ENCODE data around the gene KLHL4.
"Not testable (repeated sequence)": the region's sequence is repeated elsewhere in the genome, so short reads cannot be mapped to it uniquely, and the experiment has no call there.

KLHL4 gene

DNA sequence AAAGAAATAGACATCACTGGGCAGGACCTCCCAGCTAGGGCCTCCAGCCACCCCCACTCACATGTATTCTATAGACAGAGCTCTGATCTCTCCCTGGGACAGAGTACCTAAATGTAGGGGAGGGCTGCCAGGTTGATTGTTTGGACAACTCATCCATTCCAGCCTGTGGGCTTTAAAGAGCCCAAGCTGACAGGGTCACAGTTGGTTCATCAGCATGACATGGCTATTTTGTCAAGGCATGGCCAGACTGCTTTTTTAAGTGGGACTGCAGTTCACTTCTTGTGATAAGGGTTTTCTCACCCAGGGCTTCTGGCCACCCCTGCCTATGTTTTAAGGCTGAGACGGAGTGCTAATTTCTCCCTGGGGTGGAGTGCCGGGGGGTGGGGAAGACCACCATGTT lies 63.3 kb downstream of the KLHL4 start:
- Mint-ChIP-seq H3K27me3 (ENCODE audit: low read depth) (no peaks in the 10 kb centered on the region), H3K9me3 (peaks cover 5% of the 10 kb centered on the region), H3K4me3 (no peak overlapping the region), H3K36me3 (ENCODE audit: low read depth) (no peaks in the 10 kb centered on the region), H3K4me1 (ENCODE audit: low read depth) (no peaks in the 10 kb centered on the region), H3K27ac (no peak overlapping the region)
- no peak for DNase-seq (ENCODE audit: low spot score)

DNA sequence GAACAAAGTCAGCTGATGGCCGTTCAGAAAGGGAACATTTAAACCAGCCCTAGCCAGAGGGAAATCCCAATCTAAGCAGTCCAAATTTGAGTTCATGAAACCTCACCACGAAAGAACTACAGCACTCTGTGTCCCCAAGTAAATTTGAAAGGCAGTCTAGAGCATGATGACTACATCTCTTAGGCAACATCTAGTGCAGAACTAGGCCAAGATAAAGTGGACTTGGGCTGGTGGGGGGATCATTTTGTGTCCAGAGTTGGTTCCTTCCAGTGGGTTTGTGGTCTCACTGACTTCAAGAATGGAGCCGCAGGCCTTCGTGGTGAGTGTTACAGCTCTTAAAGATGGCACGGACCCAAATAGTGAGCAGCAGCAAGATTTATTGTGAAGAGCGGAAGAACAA lies 64.9 kb downstream of the KLHL4 start:
- H3K27ac Mint-ChIP-seq: no peak overlapping the region
- no peaks in the 10 kb centered on the region for H3K27me3 Mint-ChIP-seq (ENCODE audit: low read depth)
- H3K4me3 Mint-ChIP-seq: no peak overlapping the region
- H3K36me3 Mint-ChIP-seq (ENCODE audit: low read depth): no peaks in the 10 kb centered on the region
- H3K9me3 Mint-ChIP-seq: peaks cover 9% of the 10 kb centered on the region
- H3K4me1 Mint-ChIP-seq (ENCODE audit: low read depth): no peaks in the 10 kb centered on the region
- DNase-seq (ENCODE audit: low spot score): no peak

DNA sequence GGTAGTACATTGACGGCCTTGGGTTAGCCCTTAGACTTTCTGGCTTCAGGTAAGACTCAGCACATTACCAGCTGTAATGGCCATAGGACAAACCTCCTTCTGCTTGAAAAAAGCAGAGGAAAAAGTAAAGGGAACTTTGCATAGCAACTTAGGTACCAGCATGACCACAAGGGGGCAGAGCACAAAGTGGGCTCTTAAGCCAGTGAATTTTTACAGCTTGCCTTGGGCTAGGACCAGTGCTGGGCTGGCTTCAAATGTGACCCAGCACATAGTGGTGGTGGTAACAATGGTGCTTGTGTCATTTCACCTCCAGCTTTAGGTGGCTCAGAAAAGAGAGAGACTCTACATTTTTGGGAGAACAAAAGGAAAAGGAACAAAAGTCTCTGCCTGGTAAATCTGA lies 66.1 kb downstream of the KLHL4 start:
- no peak overlapping the region for H3K4me3 Mint-ChIP-seq
- no peaks in the 10 kb centered on the region for H3K4me1 Mint-ChIP-seq (ENCODE audit: low read depth)
- DNase-seq (ENCODE audit: low spot score): no peak
- H3K36me3 Mint-ChIP-seq (ENCODE audit: low read depth): no peaks in the 10 kb centered on the region
- H3K27ac Mint-ChIP-seq: no peak overlapping the region
- no peaks in the 10 kb centered on the region for H3K27me3 Mint-ChIP-seq (ENCODE audit: low read depth)
- peaks cover 13% of the 10 kb centered on the region for H3K9me3 Mint-ChIP-seq

DNA sequence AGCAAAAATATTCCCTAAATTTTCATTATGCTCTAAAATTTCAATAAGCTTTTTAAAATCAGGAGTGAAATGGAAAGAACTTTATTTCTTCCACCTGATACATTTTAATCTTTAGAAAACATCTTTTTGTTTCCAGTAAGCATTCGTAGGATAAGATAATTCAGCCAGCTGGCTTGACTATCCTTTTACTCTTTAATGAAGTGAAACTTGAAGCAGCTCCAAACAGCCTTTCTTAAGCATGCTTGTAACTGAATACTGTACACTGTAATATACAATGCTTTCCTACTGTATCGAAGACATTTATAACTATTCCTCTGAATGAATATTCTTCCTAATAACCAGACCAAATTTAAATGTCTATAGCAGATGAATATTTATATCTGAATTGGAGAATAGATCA lies 98.8 kb downstream of the KLHL4 start:
- Mint-ChIP-seq H3K4me1 (ENCODE audit: low read depth) (no peaks in the 10 kb centered on the region), H3K27ac (no peak overlapping the region), H3K27me3 (ENCODE audit: low read depth) (no peaks in the 10 kb centered on the region), H3K36me3 (ENCODE audit: low read depth) (no peaks in the 10 kb centered on the region), H3K4me3 (no peak overlapping the region), H3K9me3 (no peaks in the 10 kb centered on the region)
- DNase-seq (ENCODE audit: low spot score): no peak

DNA sequence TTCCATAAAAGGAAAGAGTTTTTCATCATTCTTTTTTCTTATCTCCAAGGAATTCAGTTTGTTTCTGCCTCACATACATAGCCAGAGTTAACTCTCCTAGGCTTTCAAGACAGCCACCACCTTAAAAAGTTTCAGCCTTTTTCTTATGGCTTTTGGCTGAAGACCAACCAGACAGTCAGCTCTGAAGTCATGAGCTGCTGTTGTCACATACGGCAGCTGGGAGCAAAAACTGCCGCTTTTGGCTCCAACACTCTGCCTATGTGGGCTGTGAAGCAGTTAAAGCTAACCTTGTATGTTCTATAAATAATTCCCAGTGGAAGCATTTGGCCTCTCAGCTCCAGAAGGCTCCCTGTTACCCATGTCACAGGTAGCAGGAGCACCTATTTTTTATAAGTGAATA lies 104.1 kb downstream of the KLHL4 start:
- Mint-ChIP-seq H3K4me3 (no peak overlapping the region), H3K4me1 (ENCODE audit: low read depth) (no peaks in the 10 kb centered on the region), H3K9me3 (no peaks in the 10 kb centered on the region), H3K36me3 (ENCODE audit: low read depth) (no peaks in the 10 kb centered on the region), H3K27me3 (ENCODE audit: low read depth) (no peaks in the 10 kb centered on the region), H3K27ac (no peak overlapping the region)
- DNase-seq (ENCODE audit: low spot score): no peak

DNA sequence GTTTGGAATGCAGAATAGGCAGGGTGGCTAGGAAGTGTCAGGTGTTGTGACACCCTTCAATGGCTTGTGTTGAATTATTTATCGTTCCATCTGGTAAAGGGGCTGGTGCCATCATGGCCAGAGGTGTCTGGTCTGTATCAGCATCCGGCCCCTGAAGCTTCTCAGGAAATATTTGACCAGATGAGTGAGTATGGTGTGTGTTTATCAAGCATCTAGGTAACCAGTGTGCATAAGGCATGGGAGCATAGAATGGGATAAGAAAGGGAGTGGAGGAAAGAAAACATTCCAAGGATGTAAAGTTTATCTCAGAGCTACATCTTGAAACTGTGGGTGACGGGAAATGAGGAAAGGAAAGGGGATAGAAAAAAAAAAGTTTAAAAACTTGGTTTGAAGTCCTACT lies 109.4 kb downstream of the KLHL4 start:
- no peaks in the 10 kb centered on the region for H3K9me3 Mint-ChIP-seq
- no peaks in the 10 kb centered on the region for H3K36me3 Mint-ChIP-seq (ENCODE audit: low read depth)
- no peaks in the 10 kb centered on the region for H3K27me3 Mint-ChIP-seq (ENCODE audit: low read depth)
- no peak overlapping the region for H3K4me3 Mint-ChIP-seq
- no peak for DNase-seq (ENCODE audit: low spot score)
- H3K27ac Mint-ChIP-seq: no peak overlapping the region
- no peaks in the 10 kb centered on the region for H3K4me1 Mint-ChIP-seq (ENCODE audit: low read depth)

DNA sequence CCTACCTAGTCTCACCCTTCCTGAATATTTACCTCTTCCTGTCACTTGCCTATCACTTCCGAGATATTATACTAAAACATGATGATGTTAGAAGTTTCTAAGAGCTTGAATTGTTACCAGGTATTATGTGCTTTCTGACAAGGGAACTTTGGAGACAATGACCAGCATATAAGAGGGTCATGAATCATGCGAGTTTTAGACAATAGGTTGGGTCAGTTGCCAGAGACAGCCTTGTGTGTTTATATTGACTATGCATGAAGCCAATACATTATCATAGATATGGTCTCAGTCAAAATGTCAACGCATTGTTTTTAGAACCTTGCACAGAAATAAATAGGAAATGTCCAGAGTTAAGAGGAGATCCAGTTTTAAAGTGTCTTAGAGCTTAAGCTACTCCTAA lies 116.8 kb downstream of the KLHL4 start:
- H3K4me3 Mint-ChIP-seq: no peak overlapping the region
- H3K27me3 Mint-ChIP-seq (ENCODE audit: low read depth): no peaks in the 10 kb centered on the region
- no peak for DNase-seq (ENCODE audit: low spot score)
- no peaks in the 10 kb centered on the region for H3K4me1 Mint-ChIP-seq (ENCODE audit: low read depth)
- H3K9me3 Mint-ChIP-seq: peaks cover 4% of the 10 kb centered on the region
- no peaks in the 10 kb centered on the region for H3K36me3 Mint-ChIP-seq (ENCODE audit: low read depth)
- no peak overlapping the region for H3K27ac Mint-ChIP-seq

DNA sequence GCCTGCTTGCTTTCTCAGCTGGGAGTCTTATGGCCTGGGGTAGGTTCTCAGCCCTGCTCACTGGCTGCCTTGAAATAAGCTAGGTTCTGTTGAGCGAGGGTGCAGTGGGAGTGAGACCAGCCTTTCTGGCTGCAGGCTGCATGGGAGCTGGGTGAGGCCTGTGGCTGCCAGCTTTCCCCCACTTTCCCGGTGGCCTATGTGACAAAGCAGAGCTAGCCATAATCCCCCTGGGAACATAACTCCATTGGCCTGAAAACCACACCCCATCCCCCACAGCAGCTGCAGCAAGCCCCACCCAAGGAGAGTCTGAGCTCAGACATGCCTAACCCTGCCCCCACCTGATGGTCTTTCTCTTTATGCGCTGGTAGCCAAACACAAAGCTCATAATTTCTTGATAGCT lies 118.9 kb downstream of the KLHL4 start:
- Mint-ChIP-seq H3K4me1 (ENCODE audit: low read depth) (no peaks in the 10 kb centered on the region), H3K4me3 (no peak overlapping the region), H3K9me3 (peaks cover 11% of the 10 kb centered on the region), H3K27me3 (ENCODE audit: low read depth) (no peaks in the 10 kb centered on the region), H3K27ac (no peak overlapping the region), H3K36me3 (ENCODE audit: low read depth) (no peaks in the 10 kb centered on the region)
- no peak for DNase-seq (ENCODE audit: low spot score)

DNA sequence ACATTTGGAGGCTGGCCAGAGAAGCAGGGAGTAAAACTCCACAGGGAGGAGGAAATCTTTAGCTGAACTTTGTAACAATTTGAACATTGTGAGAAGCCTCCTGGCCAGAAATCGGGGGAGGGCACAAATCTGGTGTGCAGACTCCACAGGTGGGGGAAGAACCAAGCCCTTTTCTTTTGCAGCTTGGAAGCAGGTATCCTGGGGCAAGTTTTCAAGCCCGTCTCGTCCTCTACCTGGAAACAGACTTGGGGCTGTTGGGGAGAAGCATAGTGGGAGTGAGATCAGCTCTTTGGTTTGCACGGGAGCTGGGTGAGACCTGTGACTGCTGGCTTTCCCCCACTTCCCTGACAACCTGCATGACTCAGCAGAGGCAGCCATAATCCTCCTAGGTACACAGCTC lies 123.8 kb downstream of the KLHL4 start:
- DNase-seq (ENCODE audit: low spot score); H3K27ac Mint-ChIP-seq; H3K4me3 Mint-ChIP-seq; H3K36me3 Mint-ChIP-seq (ENCODE audit: low read depth); H3K27me3 Mint-ChIP-seq (ENCODE audit: low read depth); H3K4me1 Mint-ChIP-seq (ENCODE audit: low read depth): not testable (repeated sequence)
- peaks cover 23% of the 10 kb centered on the region for H3K9me3 Mint-ChIP-seq

DNA sequence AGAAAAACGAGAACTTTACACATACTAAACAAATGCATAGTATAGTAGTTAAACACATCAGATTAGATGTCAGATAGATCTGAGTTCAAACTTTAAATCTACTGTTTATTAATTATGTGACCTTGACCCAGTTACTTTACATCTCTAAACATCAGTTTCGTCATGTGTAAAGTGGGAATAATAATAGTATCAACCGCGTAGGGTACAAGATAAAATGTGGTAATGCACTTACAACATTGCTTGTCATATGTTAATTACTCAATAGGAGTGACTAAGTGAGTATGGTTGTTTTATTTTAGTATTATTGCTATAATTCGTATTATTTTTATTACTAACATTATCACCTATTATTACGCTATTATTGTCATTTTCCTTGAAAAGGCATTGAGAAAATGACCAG lies 144.2 kb downstream of the KLHL4 start:
- Mint-ChIP-seq H3K27ac (no peak overlapping the region), H3K4me1 (ENCODE audit: low read depth) (no peaks in the 10 kb centered on the region), H3K36me3 (ENCODE audit: low read depth) (no peaks in the 10 kb centered on the region), H3K4me3 (no peak overlapping the region), H3K27me3 (ENCODE audit: low read depth) (no peaks in the 10 kb centered on the region), H3K9me3 (no peaks in the 10 kb centered on the region)
- DNase-seq (ENCODE audit: low spot score): no peak

DNA sequence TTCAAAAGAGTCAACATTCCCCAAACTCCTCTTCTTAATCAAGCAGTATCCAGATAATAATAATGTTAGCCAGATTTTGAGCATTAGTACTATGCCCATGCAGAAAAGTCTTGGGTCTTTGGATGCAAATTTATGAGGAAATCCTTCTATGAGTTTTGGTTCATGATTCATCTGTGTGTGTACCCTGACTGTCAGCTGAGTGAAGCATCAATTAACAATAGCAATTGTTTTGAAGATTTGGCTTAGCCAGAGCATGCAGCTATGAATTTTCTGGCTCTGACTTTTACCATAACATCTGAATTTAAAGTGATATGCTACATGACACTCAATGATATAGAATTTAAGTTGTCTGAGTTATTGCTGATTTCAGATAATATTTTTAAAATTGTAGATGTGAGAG lies 145.8 kb downstream of the KLHL4 start:
- Mint-ChIP-seq H3K4me3 (no peak overlapping the region), H3K4me1 (ENCODE audit: low read depth) (no peaks in the 10 kb centered on the region), H3K36me3 (ENCODE audit: low read depth) (no peaks in the 10 kb centered on the region), H3K27me3 (ENCODE audit: low read depth) (no peaks in the 10 kb centered on the region), H3K27ac (no peak overlapping the region), H3K9me3 (no peaks in the 10 kb centered on the region)
- no peak for DNase-seq (ENCODE audit: low spot score)

DNA sequence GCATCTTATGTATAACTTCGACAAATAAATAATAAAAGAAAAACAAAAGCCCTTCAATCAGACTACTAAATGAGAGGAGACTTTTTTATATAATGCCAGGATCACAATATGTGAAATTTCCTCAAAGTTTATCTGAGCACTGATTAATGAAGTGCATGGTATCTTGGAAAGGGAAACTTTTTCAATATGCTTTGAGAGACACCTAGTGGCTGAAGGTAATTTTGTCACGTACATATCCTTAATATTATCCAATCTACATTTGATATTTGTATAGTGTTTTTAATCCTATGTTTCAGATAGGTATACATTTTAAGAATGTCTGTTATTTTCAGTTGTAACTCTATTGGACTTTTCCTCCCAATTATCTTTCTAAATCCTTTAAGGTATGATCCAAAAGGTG lies 146.8 kb downstream of the KLHL4 start:
- Mint-ChIP-seq H3K36me3 (ENCODE audit: low read depth) (no peaks in the 10 kb centered on the region), H3K4me1 (ENCODE audit: low read depth) (no peaks in the 10 kb centered on the region), H3K4me3 (no peak overlapping the region), H3K27me3 (ENCODE audit: low read depth) (no peaks in the 10 kb centered on the region), H3K27ac (no peak overlapping the region), H3K9me3 (no peaks in the 10 kb centered on the region)
- no peak for DNase-seq (ENCODE audit: low spot score)

DNA sequence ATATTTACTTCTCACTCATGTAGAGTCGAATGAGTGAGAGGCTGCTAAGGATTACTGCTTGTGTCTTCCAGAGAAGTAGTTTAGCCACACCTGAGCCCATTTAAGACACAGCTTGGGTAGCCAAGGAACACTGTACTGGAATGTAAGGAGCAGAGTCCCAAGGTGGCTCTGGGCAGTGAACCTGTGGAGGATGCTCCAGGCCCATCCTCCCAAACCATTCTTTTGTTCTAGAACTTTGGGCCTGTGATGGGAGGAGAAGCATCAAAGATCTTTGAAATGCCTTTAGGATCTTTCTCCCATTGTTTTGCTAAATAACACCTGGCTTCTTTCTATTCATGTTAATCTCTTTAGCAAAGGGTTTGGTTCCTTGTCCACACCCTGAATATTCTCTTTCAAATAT lies 162.2 kb downstream of the KLHL4 start:
- Mint-ChIP-seq H3K9me3 (peaks cover 4% of the 10 kb centered on the region), H3K27me3 (ENCODE audit: low read depth) (no peaks in the 10 kb centered on the region), H3K4me3 (no peak overlapping the region), H3K27ac (no peak overlapping the region), H3K36me3 (ENCODE audit: low read depth) (no peaks in the 10 kb centered on the region), H3K4me1 (ENCODE audit: low read depth) (no peaks in the 10 kb centered on the region)
- DNase-seq (ENCODE audit: low spot score): no peak

DNA sequence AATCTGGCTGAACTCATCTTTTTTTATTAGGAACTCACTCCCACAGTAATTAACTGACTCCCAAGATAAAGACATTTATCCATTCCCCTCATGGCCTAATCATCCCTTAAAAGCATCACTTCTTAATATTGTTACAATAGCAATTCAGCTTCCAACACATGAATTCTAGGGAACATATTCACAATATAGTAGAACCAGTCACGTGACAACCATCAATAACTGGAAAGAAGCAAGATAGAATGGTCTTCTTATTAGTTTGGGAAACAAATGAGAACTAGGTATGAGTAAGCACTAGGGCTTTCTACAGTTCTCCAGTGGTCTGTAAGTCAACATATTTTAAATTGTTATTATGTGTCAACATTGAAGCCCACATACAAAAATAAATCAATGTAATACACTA lies 170.1 kb downstream of the KLHL4 start:
- H3K9me3 Mint-ChIP-seq: peaks cover 5% of the 10 kb centered on the region
- no peak overlapping the region for H3K27ac Mint-ChIP-seq
- no peaks in the 10 kb centered on the region for H3K27me3 Mint-ChIP-seq (ENCODE audit: low read depth)
- H3K36me3 Mint-ChIP-seq (ENCODE audit: low read depth): no peaks in the 10 kb centered on the region
- no peak overlapping the region for H3K4me3 Mint-ChIP-seq
- H3K4me1 Mint-ChIP-seq (ENCODE audit: low read depth): no peaks in the 10 kb centered on the region
- DNase-seq (ENCODE audit: low spot score): no peak

DNA sequence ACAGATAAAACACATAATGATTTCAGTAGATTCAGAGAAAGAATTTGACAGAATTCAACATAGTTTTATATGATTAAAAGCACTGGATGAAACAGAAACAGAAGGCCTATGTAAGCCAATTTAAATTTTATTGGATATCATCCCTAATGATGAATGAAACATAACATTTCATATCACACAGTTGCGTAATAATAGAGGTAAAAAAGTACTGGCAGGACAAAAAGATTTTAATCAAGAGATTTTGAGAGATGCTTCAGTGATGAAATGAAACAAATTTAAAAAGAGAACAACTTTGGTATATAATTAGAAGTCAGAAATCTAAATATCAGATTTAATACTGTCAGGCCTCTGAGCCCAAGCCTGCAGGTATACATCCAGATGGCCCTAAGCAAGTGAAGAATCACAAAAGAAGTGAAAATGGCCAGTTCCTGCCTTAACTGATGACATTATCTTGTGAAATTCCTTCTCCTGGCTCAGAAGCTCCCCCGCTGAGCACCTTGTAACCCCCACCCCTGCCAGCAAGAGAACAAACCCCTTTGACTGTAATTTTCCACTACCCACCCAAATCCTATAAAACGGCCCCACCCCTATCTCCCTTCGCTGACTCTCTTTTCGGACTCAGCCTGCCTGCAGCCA lies 170.6 kb downstream of the KLHL4 start:
- H3K9me3 Mint-ChIP-seq; H3K36me3 Mint-ChIP-seq (ENCODE audit: low read depth); H3K4me1 Mint-ChIP-seq (ENCODE audit: low read depth); DNase-seq (ENCODE audit: low spot score); H3K27ac Mint-ChIP-seq; H3K27me3 Mint-ChIP-seq (ENCODE audit: low read depth); H3K4me3 Mint-ChIP-seq: not testable (repeated sequence)

Measured in T-helper 2 cell treated with Interferon-gamma antibody and Interleukin-4, amounts not matched to agents 5 μg/mL and 100 μg/mL, for 36 hours (primary cell).